ENCODE data around the gene STK16.
"Not testable (repeated sequence)": the region's sequence is repeated elsewhere in the genome, so short reads cannot be mapped to it uniquely, and the experiment has no call there.

STK16 gene

GRCh38 chr2:219282943-219283581, 37.8 kb downstream of the STK16 start:
- TF ChIP-seq, protein P1, sequence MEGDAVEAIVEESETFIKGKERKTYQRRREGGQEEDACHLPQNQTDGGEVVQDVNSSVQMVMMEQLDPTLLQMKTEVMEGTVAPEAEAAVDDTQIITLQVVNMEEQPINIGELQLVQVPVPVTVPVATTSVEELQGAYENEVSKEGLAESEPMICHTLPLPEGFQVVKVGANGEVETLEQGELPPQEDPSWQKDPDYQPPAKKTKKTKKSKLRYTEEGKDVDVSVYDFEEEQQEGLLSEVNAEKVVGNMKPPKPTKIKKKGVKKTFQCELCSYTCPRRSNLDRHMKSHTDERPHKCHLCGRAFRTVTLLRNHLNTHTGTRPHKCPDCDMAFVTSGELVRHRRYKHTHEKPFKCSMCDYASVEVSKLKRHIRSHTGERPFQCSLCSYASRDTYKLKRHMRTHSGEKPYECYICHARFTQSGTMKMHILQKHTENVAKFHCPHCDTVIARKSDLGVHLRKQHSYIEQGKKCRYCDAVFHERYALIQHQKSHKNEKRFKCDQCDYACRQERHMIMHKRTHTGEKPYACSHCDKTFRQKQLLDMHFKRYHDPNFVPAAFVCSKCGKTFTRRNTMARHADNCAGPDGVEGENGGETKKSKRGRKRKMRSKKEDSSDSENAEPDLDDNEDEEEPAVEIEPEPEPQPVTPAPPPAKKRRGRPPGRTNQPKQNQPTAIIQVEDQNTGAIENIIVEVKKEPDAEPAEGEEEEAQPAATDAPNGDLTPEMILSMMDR (IDR thresholded peaks at IDR 0.05; ENCODE audit: control insufficient read depth, extremely low read depth, insufficient read depth) = no peak
- no peak for DNase-seq (ENCODE audit: low read depth)
- no peak overlapping the region for H3K4me3 ChIP-seq (ENCODE audit: low read depth, low read length)

- TF ChIP-seq, protein P1 (IDR thresholded peaks at IDR 0.05; ENCODE audit: control insufficient read depth, extremely low read depth, insufficient read depth) = no peak
- DNase-seq (ENCODE audit: low read depth) = no peak
- no peak overlapping the region for H3K4me3 ChIP-seq (ENCODE audit: low read depth, low read length)
These were observed 39.5 kb downstream of the STK16 start for GRCh38 chr2:219284501-219285372.

DNA sequence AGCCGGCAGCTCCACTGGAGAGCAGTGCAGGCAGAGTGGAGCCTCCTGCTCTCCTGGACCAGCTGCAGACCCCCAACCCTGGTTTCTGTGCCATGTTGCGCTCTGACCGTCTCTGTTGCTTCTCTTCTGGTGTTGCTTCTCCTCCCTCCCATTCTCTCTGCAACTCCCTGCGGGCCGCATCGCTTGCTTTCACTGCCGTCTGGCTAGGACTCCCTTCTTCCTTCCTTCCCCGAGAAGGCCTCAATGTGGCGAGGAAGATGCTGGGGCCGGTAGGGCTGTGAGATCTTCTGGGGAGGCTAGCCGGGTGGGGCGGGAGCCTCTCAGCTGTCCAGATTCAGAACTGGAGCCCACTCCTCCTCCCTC, 40.1 kb downstream of the STK16 start:
- H3K4me3 ChIP-seq (ENCODE audit: low read depth, low read length) = no peak overlapping the region
- TF ChIP-seq, protein P1 (IDR thresholded peaks at IDR 0.05; ENCODE audit: control insufficient read depth, extremely low read depth, insufficient read depth) = no peak
- no peak for DNase-seq (ENCODE audit: low read depth)

DNA sequence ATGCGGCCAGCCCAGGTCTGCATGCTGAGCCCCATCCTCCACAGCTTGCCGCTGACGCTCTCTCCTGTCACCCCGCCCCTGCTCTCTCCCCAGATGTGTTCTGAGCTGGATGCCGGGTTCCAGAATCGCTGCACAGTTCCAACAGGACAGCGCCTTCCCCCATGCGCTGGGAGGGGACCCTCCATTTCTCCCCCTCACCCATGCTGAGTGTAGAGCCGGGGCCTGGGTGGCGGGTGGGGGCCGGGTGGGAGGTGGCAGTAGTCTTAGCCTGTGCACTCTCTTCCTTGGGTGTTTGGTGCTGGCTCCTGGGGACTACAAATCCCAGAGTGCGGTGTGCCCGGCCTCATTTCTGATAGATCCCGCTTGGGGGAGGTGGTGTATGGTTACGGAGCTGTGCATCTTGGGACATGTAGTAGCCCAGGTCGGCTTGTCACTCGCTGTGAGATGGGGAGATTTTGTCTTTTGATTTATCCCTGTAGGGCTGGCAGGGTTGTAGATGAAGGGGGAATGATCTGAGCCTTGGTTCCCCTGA, 40.7 kb downstream of the STK16 start:
- DNase-seq (ENCODE audit: low read depth) = no peak
- TF ChIP-seq, protein P1 (IDR thresholded peaks at IDR 0.05; ENCODE audit: control insufficient read depth, extremely low read depth, insufficient read depth) = no peak
- H3K4me3 ChIP-seq (ENCODE audit: low read depth, low read length) = no peak overlapping the region

GRCh38 chr2:219286436-219287115, 41.3 kb downstream of the STK16 start:
- TF ChIP-seq, protein P1 (IDR thresholded peaks at IDR 0.05; ENCODE audit: control insufficient read depth, extremely low read depth, insufficient read depth) = no peak
- no peak overlapping the region for H3K4me3 ChIP-seq (ENCODE audit: low read depth, low read length)
- DNase-seq (ENCODE audit: low read depth) = no peak

DNA sequence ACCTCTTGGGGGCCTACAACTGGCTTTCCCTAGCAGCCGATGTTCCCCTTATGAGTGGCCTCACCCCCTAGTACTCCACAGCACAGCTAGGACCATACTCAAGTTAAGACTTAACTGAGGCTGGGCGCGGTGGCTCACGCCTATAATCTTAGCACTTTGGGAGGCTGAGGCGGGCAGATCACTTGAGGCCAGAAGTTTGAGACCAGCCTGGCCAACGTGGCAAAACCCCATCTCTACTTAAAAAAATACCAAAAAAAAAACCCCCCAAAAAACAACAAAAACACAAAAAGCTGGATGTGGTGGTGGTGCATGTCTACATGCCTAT, 41.8 kb downstream of the STK16 start:
- not testable (repeated sequence) for H3K4me3 ChIP-seq (ENCODE audit: low read depth, low read length); DNase-seq (ENCODE audit: low read depth)

GRCh38 chr2:219287580-219288265, 42.4 kb downstream of the STK16 start:
- TF ChIP-seq, protein P1 (IDR thresholded peaks at IDR 0.05; ENCODE audit: control insufficient read depth, extremely low read depth, insufficient read depth) = no peak
- no peak for DNase-seq (ENCODE audit: low read depth)
- no peak overlapping the region for H3K4me3 ChIP-seq (ENCODE audit: low read depth, low read length)

Measured in LNCaP clone FGC (cell line).